ENCODE results near the gene SETD3.

GRCh38 chr14:99507860-99508640, 27.4 kb upstream of the SETD3 start:
- TF ChIP-seq, protein P1, sequence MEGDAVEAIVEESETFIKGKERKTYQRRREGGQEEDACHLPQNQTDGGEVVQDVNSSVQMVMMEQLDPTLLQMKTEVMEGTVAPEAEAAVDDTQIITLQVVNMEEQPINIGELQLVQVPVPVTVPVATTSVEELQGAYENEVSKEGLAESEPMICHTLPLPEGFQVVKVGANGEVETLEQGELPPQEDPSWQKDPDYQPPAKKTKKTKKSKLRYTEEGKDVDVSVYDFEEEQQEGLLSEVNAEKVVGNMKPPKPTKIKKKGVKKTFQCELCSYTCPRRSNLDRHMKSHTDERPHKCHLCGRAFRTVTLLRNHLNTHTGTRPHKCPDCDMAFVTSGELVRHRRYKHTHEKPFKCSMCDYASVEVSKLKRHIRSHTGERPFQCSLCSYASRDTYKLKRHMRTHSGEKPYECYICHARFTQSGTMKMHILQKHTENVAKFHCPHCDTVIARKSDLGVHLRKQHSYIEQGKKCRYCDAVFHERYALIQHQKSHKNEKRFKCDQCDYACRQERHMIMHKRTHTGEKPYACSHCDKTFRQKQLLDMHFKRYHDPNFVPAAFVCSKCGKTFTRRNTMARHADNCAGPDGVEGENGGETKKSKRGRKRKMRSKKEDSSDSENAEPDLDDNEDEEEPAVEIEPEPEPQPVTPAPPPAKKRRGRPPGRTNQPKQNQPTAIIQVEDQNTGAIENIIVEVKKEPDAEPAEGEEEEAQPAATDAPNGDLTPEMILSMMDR (IDR thresholded peaks at IDR 0.05): no peak
- TF ChIP-seq POLR2A (IDR thresholded peaks at IDR 0.05; ENCODE audit: low read depth): no peak
